Effector CD8-positive, alpha-beta T cell (primary cell): ENCODE results near the gene TNIP2.

ENCODE experiments used
- DNase-seq: peaks from one replicate; lab custom pipeline; 2025; lab: John Stamatoyannopoulos, UW

TNIP2 gene

DNA sequence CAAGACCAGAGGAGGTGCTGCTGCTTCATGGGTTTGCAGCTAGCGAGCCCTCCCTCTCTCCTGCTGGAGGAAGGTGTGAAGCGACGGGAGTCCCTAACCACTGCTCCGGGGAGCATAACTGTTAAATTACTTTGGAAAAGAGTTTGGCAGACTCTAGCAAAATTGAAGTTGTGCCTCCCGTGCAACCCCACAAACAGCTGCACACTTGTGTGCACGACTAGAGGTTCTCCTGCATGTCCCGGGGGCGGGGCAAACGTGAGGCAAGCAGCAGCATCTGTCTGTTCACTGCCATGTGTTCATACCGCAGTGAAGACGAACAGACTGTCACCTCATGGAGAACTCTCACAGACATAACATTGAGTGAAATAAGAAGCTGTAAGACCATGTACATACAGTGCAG lies 34.5 kb downstream of the TNIP2 start:
- no peak for DNase-seq

DNA sequence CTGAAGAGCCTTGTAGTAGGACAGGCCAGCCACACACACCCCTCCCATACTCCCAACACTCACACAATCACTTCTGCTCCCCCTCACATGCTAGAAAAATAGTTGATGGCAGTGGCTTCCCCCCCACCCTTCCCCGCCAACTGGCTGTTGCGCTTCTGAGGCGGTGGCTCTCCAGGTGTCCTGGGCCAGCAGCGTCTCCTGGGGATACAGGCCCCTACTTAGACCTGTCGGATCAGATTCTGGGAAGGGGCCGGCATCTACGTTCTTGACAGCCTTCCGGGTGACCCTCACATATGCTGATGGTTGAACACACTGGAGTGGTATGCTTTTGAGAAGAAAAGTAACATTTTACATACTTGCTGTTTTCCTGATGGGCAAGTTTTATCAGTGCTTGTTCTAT lies 39.9 kb downstream of the TNIP2 start:
- DNase-seq = no peak

DNA sequence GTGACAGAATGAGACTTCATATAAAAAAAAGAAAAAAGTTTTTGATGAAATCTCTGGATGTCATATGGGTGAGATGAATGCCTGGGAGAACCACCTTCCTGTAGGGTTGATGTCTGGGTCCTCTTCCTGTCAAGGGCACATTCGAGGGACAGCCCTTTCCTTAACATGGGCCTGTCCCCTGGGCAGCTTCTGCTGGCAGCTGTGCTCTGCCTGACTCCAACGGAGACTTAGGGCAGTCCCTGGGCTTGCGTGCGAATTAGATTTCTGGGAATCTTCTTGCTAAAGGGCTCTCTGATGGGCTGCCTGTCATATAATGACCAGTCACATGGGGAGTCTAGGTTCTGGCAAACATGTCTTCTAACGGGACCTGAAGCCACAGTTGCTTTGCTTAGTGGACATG lies 40.7 kb downstream of the TNIP2 start:
- no peak for DNase-seq

DNA sequence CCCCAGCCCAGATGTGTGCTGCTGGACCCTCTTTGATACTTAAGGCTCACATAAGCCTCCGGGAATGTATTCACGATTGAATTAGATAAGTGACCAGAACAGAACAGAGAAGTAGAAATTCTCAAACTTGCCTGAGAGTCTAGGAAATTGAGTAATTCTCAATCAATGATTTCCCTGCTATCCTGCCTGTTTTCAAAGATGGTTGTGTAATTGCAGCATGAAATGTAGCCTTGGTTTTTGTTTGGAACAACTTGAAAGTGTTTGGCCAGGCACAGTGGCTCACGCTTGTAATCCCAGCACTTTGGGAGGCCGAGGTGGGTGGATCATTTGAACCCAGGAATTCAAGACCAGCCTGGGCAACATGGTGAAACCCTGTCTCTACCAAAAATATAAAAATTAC lies 41.2 kb downstream of the TNIP2 start:
- no peak for DNase-seq

- no peak for DNase-seq
Measured at GRCh38 chr4:2714061-2714770, 41.9 kb downstream of the TNIP2 start.

DNA sequence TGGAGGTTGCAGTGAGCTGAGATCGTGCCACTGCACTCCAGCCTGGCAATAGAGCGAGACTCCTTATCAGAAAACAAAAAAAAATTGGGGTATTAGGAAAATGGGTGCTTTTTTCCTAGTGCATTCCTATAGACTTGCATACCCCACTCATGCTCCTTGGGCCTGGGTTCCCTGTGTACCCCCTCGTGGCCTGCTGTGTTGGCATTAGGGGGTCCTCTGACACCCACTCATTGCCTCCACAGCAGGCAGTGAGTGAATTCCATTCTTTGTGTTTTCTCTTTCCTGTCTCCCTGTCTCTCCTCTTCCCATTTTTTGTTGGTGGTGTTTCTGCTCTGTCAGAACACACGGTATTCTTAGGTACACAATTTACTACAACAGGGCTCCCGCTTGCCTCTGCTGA lies 42.8 kb downstream of the TNIP2 start:
- DNase-seq = no peak

DNA sequence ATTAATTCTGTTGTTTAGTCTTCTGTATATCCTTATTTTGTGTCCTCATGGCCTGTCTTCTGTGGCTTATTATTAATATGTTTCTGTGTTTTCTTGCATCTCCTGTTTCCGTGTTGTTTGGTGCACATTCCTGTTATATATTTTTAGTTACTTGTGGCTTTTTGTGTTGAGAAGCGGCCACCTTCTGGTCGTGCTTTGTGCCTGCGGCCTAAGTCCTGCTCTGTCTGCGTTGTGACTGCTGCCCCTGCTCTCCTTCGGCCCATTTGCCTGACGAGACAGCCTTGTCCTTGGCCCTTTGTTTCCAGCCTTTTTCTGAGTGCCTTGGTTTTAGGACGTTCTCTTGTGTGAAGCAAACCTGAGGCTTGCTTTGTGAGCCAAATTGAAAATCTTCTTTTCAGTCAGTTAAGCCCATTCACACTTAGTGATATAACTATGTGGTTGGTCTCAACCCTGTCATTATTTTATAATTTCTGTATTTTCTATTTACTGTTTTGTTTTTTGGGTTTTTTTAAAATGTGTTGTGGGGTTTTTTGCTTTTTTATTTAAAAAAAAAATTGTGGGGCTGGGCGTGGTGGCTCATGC lies 43.8 kb downstream of the TNIP2 start:
- DNase-seq = no peak

GRCh38 chr4:2702770-2703169 lies 53.4 kb downstream of the TNIP2 start:
- no peak for DNase-seq

DNA sequence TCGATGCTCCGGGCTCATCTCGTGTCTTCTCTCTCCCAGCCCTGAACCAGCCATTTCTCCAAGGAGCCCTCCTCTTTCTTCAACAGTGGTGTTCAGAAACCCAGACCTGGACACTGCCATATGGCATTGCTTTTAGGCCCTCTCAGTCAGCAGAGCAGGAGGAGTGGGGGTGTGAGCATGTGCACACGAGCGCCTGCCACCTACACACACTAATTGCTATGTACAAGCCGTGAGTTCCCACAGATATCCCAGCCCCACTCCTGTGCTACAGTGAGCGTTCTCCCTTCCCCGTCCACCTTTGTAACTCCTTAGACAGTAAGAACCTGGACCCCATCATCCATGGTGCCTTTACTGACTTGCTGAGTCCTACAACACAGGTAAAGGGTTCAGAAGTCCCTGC lies 53.8 kb downstream of the TNIP2 start:
- no peak for DNase-seq

- DNase-seq = no peak
Measured at GRCh38 chr4:2700031-2700430, 56.1 kb downstream of the TNIP2 start.

DNA sequence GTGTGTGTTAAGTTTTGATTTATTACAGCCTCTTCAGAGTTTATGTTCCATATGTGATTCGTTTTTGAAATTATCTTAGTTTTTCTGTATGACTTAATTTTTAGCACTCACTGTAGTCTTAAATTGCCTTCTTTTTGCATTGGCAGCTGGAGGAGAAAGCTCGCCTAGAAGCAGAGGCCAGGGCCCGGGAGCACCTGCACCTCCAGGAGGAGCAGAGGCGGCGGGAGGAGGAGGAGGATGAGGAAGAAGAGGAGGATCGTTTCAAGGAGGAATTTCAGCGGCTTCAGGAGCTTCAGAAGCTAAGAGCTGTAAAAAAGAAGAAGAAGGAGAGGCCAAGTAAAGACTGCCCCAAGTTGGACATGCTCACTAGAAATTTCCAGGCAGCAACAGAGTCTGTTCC lies 56.6 kb downstream of the TNIP2 start:
- DNase-seq = no peak

GRCh38 chr4:2698951-2699505 lies 57.1 kb downstream of the TNIP2 start:
- no peak for DNase-seq

GRCh38 chr4:2698504-2698903 lies 57.6 kb downstream of the TNIP2 start:
- DNase-seq = no peak

DNA sequence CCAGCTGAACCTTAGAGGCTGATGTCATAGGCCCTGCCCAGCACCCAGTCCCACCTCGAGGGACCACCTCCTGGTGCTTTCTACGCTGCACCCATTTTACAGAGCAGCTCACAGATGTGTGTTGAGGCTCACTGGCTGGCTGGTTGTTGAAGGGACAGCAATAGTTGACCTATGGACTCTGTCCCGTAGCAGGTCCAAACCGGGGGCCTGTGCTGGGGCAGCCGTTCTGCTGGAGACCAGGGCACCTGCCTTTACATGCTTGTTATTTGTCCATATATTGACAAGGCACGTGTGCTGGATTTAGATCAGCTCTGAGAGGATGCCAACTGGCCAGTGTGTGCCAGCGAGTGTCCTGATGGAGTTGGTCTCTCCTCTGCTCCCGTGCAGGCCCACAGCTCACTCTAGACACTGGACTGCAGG lies 58.1 kb downstream of the TNIP2 start:
- DNase-seq = no peak

GRCh38 chr4:2696423-2696822 lies 59.7 kb downstream of the TNIP2 start:
- DNase-seq = no peak

GRCh38 chr4:2695346-2696060 lies 60.6 kb downstream of the TNIP2 start:
- no peak for DNase-seq

- DNase-seq = no peak
Measured at GRCh38 chr4:2694691-2695090, 61.4 kb downstream of the TNIP2 start.

DNA sequence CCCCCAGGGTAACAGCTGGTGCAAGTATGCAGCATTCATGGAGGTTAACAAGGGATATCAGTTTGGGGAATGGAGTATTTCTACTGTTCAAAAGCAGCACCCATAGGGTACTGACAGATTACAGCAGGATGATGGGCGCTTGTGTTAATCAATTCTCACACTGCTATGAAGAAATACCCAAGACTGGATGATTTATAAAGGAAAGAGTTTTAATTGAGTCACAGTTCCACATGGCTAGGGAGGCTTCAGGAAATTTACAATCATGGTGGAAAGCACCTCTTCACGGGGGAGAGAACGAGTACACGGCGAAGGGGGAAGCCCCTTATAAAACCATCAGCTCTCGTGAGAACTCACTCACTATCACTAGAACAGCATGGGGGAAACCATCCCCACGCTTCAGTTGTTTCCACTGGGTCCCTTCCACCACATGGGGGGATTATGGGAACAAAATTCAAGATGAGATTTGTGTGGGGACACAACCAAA lies 64.1 kb downstream of the TNIP2 start:
- DNase-seq = no peak
